ENCODE data around the gene KIZ.

GRCh38 chr20:21151791-21152190 is 25.9 kb downstream of the KIZ start:
- TF ChIP-seq POLR2A (IDR thresholded peaks at IDR 0.05; ENCODE audit: low read length) (no peak), GATA1 (IDR thresholded peaks at IDR 0.05; ENCODE audit: low read depth, low read length) (no peak)
